HepG2 (cell line): ENCODE results near the gene TRMT1. TPM values are rescaled to one million over a fixed set of nuclear protein-coding genes. Genes with fewer than 3 reads are reported as not detected.

ENCODE experiments used
- CCAR2 ChIP-seq: fragments of 200-400 bp; formaldehyde crosslinking; optimal IDR thresholded peaks from 2 replicates; pipeline ENCODE3; 2018; ENCODE audit warnings: low read depth, mild to moderate bottlenecking, low read length, moderate library complexity
- ETV6 ChIP-seq: sonication (generic); formaldehyde crosslinking; conservative IDR thresholded peaks from 2 replicates; pipeline ENCODE4 v1.4.0; 2020; ENCODE audit warnings: missing genetic modification reagents
- MIXL1 ChIP-seq: IDR thresholded peaks from 2 replicates; pipeline ENCODE4 v1.6.1; 2016
- NCOA2 ChIP-seq: sonication (generic); formaldehyde crosslinking; IDR thresholded peaks from 2 replicates; pipeline ENCODE4 v1.8.0; 2022; ENCODE audit warnings: inconsistent platforms
- REL ChIP-seq: sonication (generic); formaldehyde crosslinking; conservative IDR thresholded peaks from 2 replicates; pipeline ENCODE4 v1.8.0; 2022; ENCODE audit warnings: mild to moderate bottlenecking, missing genetic modification reagents, moderate library complexity
- ZFP36 ChIP-seq: fragments of 150-350 bp; IDR thresholded peaks from 2 replicates; pipeline ENCODE4 v1.6.1; 2018; ENCODE audit warnings: borderline replicate concordance, low read length, low read depth; ENCODE audit not compliant: partially characterized antibody
- ZNF292 ChIP-seq: sonication (generic); formaldehyde crosslinking; IDR thresholded peaks from 2 replicates; pipeline ENCODE4 v1.8.1; 2022; ENCODE audit warnings: mild to moderate bottlenecking, low read depth, missing genetic modification reagents, borderline replicate concordance
- polyA plus RNA-seq, 8 experiments: library from polyadenylated mRNA; depleted of rRNA in 3 of 8; stranded (reverse) in 7 of 8; unstranded in 1 of 8; fragments of >200 nt; fragmentation: Illumina TruSeq in 4 of 8; extraction: Trizol in 4 of 8; gene quantifications; 2 replicates each; pipeline versions ENCODE4 v1.2.1 to v1.2.3, GENCODE V29; 2011 to 2016; ENCODE audit warnings: low read depth in 4 of 8, missing spikeins in 1 of 8, mixed read lengths in 1 of 8; ENCODE audit not compliant: insufficient read depth in 1 of 8
- total RNA-seq, 5 experiments: library from RNA; depleted of rRNA; stranded (reverse); fragments of >200 nt; fragmentation: Illumina TruSeq; extraction: Trizol; gene quantifications; 2 replicates each; pipeline ENCODE4 v1.2.3, GENCODE V29; 2016; ENCODE audit warnings: low read depth in 1 of 5
- TF ChIP-seq, protein P1 (sequence below), 2 experiments: fragments of 450-650 bp in 1 of 2; sonication (generic) in 1 of 2; formaldehyde crosslinking in 1 of 2; IDR thresholded peaks; 2 replicates each; pipeline versions ENCODE4 v1.6.1 to v1.8.0; 2016 to 2022; ENCODE audit warnings: antibody characterized with exemption in 1 of 2, mild to moderate bottlenecking in 1 of 2, missing genetic modification reagents in 1 of 2
- TF ChIP-seq, protein P2 (sequence below): sonication (generic); formaldehyde crosslinking; IDR thresholded peaks from 2 replicates; pipeline ENCODE4 v1.4.0; 2020; ENCODE audit warnings: missing genetic modification reagents
- TF ChIP-seq, protein P3 (sequence below): conservative IDR thresholded peaks from 2 replicates; pipeline ENCODE4 v1.6.1; 2018; ENCODE audit warnings: missing genetic modification reagents
- TF ChIP-seq, protein P4 (sequence below): sonication (generic); formaldehyde crosslinking; IDR thresholded peaks from 2 replicates; pipeline ENCODE4 v1.4.0; 2020; ENCODE audit warnings: missing genetic modification reagents
- TF ChIP-seq, protein P5 (sequence below): sonication (generic); formaldehyde crosslinking; IDR thresholded peaks from 2 replicates; pipeline ENCODE4 v1.4.0; 2020; ENCODE audit warnings: low read depth, mild to moderate bottlenecking, missing genetic modification reagents

Gene TRMT1
- total and polyA plus RNA-seq, 2 of the 13 experiments (the other 11 are each of a cell fraction or from before 2014, with no cell fraction given): 35.5 to 44.1 TPM

DNA sequence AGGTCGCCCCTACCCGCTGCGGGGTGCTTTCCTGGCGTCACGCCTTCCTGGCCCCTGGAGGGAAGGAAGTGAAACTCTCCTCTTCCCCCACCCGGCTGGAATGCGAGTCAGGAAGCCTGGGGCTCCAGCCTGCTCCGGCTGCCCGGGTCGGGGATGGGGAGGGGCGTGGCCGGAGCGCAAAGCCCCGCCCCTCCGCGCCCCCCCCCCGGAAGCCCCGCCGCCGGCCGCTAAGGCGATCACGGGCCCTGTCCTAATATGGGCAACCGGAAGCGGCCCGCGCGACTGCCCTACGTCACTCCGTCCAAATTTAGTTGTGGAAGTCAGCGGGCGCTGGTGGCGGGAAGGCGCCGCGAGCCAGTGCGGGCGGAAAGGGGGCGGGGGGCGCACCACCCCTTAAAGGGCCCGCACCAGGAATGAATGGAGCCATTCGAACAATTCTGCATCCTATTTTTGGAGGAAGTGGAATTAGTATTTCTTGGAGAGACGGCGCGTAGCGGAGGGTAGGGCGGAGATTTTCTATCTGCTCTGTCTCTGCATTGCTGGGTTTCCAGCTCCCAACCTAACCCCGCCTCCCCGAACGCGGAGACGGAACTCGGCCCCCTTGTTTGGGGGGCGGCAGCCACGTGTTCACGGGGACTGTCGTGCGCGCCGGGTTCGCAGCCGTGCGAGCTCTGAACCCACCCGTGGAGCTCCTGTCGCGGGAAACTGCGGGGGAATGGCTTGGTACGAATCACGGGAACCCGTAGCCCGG, 35.2 kb upstream of the TRMT1 start (continued):
- TF ChIP-seq, protein P1, sequence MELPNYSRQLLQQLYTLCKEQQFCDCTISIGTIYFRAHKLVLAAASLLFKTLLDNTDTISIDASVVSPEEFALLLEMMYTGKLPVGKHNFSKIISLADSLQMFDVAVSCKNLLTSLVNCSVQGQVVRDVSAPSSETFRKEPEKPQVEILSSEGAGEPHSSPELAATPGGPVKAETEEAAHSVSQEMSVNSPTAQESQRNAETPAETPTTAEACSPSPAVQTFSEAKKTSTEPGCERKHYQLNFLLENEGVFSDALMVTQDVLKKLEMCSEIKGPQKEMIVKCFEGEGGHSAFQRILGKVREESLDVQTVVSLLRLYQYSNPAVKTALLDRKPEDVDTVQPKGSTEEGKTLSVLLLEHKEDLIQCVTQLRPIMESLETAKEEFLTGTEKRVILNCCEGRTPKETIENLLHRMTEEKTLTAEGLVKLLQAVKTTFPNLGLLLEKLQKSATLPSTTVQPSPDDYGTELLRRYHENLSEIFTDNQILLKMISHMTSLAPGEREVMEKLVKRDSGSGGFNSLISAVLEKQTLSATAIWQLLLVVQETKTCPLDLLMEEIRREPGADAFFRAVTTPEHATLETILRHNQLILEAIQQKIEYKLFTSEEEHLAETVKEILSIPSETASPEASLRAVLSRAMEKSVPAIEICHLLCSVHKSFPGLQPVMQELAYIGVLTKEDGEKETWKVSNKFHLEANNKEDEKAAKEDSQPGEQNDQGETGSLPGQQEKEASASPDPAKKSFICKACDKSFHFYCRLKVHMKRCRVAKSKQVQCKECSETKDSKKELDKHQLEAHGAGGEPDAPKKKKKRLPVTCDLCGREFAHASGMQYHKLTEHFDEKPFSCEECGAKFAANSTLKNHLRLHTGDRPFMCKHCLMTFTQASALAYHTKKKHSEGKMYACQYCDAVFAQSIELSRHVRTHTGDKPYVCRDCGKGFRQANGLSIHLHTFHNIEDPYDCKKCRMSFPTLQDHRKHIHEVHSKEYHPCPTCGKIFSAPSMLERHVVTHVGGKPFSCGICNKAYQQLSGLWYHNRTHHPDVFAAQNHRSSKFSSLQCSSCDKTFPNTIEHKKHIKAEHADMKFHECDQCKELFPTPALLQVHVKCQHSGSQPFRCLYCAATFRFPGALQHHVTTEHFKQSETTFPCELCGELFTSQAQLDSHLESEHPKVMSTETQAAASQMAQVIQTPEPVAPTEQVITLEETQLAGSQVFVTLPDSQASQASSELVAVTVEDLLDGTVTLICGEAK (IDR thresholded peaks at IDR 0.05): no peak
- TF ChIP-seq, protein P1 (CRISPR knock-in tag; IDR thresholded peaks at IDR 0.05): no peak
- TF ChIP-seq ZFP36: peak; percentile 3
- TF ChIP-seq, protein P2, sequence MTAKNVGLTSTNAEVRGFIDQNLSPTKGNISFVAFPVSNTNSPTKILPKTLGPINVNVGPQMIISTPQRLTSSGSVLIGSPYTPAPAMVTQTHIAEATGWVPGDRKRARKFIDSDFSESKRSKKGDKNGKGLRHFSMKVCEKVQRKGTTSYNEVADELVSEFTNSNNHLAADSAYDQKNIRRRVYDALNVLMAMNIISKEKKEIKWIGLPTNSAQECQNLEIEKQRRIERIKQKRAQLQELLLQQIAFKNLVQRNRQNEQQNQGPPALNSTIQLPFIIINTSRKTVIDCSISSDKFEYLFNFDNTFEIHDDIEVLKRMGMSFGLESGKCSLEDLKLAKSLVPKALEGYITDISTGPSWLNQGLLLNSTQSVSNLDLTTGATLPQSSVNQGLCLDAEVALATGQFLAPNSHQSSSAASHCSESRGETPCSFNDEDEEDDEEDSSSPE (CRISPR knock-in tag): peak; percentile 97
- TF ChIP-seq, protein P3, sequence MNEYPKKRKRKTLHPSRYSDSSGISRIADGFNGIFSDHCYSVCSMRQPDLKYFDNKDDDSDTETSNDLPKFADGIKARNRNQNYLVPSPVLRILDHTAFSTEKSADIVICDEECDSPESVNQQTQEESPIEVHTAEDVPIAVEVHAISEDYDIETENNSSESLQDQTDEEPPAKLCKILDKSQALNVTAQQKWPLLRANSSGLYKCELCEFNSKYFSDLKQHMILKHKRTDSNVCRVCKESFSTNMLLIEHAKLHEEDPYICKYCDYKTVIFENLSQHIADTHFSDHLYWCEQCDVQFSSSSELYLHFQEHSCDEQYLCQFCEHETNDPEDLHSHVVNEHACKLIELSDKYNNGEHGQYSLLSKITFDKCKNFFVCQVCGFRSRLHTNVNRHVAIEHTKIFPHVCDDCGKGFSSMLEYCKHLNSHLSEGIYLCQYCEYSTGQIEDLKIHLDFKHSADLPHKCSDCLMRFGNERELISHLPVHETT (CRISPR knock-in tag): peak; percentile 46; the same call in 1 of the 2 replicates
- TF ChIP-seq MIXL1 (CRISPR knock-in tag): peak; percentile 58
- peak; percentile 52; the same call in 1 of the 2 replicates for TF ChIP-seq NCOA2 (CRISPR knock-in tag)
- TF ChIP-seq ETV6: peak; percentile 71; the same call in 1 of the 2 replicates
- TF ChIP-seq, protein P4, sequence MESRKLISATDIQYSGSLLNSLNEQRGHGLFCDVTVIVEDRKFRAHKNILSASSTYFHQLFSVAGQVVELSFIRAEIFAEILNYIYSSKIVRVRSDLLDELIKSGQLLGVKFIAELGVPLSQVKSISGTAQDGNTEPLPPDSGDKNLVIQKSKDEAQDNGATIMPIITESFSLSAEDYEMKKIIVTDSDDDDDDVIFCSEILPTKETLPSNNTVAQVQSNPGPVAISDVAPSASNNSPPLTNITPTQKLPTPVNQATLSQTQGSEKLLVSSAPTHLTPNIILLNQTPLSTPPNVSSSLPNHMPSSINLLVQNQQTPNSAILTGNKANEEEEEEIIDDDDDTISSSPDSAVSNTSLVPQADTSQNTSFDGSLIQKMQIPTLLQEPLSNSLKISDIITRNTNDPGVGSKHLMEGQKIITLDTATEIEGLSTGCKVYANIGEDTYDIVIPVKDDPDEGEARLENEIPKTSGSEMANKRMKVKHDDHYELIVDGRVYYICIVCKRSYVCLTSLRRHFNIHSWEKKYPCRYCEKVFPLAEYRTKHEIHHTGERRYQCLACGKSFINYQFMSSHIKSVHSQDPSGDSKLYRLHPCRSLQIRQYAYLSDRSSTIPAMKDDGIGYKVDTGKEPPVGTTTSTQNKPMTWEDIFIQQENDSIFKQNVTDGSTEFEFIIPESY (CRISPR knock-in tag): no peak
- TF ChIP-seq ZNF292 (CRISPR knock-in tag): no peak
- no peak for TF ChIP-seq CCAR2
- TF ChIP-seq REL (CRISPR knock-in tag): 0 out of 2 replicates have a peak, but pooled peaks have one; percentile 12
- TF ChIP-seq, protein P5, sequence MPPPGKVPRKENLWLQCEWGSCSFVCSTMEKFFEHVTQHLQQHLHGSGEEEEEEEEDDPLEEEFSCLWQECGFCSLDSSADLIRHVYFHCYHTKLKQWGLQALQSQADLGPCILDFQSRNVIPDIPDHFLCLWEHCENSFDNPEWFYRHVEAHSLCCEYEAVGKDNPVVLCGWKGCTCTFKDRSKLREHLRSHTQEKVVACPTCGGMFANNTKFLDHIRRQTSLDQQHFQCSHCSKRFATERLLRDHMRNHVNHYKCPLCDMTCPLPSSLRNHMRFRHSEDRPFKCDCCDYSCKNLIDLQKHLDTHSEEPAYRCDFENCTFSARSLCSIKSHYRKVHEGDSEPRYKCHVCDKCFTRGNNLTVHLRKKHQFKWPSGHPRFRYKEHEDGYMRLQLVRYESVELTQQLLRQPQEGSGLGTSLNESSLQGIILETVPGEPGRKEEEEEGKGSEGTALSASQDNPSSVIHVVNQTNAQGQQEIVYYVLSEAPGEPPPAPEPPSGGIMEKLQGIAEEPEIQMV (CRISPR knock-in tag): peak; percentile 27; the same call in 1 of the 2 replicates
